NCI-H2227 (cell line): Measurements from ENCODE around the gene NPIPB9.
"Not testable (repeated sequence)": the region's sequence is repeated elsewhere in the genome, so short reads cannot be mapped to it uniquely, and the experiment has no call there.

ENCODE experiments used
- DNase-seq: peaks from one replicate; lab custom pipeline; 2025; ENCODE audit not compliant: unreplicated experiment; lab: John Stamatoyannopoulos, UW

The NPIPB9 gene

DNA sequence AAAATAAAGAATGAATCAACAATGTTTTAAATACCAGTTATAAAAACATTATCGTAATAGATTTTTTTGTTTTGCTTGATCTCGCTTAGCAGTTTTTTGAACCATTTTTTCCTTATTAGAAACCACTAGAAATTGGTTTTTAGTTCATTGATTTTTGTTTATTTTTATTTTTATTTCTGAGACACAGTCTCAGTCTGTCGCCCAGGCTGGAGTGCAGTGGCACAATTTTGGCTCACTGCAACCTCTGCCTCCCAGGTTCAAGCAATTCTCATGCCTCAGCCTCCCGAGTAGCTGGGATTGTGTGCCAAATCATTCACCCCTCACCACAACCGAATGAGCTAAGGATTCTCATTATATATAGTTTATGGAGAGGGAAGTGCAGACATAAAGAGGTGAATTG lies at the start of gene NPIPB9:
Gene NPIPB9 (plus strand): TSS at position 301 of the 400 bp plus-strand sequence.
- not testable (repeated sequence) for DNase-seq

DNA sequence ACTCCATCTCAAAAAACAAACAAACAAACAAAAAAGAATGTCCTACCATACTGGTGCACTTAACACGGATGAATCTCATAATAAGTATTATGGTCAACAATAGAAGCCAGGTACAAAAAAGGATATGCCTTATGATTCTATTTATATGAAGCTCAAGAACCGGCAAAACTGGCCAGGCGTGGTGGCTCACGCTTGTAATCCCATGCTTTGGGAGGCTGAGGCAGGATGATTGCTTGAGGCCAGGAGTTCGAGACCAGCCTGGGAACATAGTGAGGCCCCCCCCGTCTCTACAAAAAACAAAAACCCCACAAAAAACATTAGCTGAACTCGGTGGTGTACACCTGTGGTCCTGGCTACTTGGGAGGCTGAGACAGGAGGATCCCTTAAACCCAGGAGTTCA lies 47.3 kb upstream of the NPIPB9 start:
- DNase-seq = not testable (repeated sequence)

DNA sequence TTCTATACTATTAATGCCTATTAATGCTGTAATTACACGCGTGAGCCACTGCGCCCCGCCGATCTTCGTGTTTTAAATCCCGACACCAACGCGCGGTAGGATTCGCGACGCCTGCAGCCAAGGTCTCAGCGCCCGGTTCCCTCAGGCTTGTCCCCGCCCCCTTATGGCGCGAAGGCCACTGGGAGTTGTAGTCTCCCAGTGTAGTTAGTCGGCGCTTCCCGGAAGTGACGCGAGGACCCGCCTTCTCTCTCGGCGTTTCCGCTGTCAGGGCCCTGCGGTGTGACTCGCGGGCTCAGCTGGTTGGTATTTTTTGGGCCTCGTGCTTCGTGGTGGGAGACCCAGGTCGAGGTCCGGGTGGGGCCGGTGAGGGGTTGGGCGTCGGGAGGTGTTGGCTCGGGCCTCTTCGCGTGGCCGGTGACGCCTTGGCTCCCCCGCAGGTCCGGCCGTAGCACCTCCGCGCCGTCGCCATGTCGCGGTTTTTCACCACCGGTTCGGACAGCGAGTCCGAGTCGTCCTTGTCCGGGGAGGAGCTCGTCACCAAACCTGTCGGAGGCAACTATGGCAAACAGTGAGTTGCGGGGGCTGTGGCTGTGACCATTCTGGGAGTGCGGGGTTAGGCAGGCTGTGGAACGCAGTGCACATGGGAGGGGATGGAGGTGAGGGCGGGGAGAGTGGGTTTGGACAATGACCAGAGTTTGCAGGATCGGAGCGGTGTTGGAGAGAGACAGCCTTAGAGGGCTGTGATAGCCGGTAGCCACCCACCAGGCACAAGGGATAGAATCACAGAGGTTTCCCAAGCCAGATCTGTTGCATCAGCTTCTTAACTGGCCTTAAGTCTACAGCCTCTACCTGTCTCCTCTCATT lies 40.1 kb upstream of the NPIPB9 start, which contains the start of gene EIF3C:
Gene EIF3C (plus strand): TSS at position 245 of the 864 bp plus-strand sequence. CDS start 223 bp downstream, at position 468.
- not testable (repeated sequence) for DNase-seq

DNA sequence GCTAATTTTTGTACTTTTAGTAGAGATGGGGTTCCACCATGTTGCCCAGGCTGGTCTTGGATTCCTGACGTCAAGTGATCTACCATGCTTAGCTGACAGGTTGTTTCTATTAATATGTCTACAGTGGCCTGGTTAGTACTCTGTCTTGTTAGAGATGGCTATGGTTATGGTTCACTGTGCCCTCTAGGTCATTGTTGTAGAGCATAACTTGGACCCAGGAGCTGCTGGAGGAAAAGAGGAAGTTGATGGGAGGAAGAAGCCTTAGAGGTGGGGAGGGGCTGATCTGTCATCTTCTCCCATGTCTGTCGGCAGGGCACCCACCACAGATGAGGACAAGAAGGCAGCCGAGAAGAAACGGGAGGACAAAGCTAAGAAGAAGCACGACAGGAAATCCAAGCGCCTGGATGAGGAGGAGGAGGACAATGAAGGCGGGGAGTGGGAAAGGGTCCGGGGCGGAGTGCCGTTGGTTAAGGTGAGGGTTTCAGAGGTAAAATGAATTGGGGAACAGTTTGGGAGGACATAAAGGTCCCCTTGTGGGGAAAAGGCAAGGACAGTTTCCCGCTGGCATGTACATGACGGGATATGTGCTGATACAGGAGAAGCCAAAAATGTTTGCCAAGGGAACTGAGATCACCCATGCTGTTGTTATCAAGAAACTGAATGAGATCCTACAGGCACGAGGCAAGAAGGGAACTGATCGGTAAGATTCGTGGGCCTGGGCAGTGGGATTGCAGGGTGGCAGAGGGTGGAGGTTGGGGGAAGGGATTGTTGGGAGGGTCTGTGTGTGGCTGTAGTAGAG lies 28.5 kb upstream of the NPIPB9 start:
- DNase-seq = not testable (repeated sequence)

DNA sequence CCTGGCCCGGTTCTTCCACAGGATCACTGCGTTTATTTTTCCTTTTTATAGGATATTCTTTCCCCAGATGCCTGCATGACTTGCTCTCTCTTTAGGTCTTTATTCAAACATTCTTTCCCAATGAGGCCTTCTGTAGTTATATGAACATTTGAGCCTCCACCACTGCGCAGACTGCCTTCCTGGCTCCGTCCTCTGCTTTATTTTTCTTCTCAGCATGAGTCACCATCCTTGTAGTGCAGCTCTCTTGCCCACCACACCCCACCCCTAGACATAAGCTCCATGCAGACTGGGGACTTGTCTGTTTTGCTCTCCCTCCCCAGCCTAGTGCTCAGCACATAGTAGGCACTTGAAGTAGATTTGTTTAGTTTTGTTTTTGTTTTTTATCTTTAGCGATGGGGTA lies 20.3 kb upstream of the NPIPB9 start:
- not testable (repeated sequence) for DNase-seq

DNA sequence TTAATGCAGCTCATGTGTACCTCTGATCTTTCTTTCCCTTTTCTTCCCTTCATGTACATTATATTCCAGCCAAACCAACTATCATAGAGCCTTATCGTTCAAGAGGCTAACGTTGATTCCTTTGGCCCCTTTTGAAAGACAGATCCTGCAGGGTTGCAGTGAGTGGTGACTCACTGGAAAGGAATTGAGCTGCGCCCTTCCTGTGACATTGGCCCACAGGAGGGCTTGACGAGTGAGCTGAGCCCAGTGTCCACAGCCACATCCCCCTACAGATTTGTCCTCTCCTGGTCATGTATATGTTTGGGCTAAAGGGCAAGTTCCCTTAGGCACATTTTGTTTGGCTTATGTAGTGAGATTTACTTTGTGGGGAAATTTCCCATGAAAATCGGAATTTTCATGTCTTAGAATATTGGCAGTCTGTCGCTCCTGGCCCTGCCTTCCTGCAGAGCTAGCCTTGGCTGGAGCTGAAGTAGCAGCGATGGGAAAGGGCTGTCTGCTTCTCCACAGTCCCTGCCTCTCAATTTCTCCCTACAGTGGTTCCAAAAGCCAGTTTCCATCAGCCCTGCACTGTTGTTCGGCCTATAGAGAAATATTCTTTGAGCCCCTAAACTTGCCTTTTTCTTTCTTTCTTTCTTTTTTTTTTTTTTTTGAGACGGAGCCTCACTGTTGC lies 19.0 kb upstream of the NPIPB9 start:
- DNase-seq = not testable (repeated sequence)

DNA sequence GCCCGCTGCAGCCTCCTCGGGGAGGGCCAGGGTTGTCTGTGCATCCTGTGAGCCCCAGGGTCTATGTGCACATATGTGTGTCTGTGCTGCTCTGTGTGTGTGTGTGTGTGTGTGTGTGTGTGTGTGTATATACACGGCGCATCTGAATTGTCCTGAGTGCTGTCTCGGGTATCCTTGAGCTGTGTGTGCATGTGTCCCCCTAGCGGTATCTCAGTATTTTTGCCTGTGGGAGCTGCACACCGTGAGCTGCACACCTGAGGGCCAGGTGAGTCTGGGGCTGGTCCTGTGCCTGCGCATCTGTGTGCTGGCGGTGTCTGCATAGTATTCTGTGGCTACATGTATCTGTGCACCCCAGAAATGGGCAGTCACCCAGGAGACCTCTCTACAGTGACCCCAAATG lies 11.8 kb upstream of the NPIPB9 start:
- DNase-seq = not testable (repeated sequence)

DNA sequence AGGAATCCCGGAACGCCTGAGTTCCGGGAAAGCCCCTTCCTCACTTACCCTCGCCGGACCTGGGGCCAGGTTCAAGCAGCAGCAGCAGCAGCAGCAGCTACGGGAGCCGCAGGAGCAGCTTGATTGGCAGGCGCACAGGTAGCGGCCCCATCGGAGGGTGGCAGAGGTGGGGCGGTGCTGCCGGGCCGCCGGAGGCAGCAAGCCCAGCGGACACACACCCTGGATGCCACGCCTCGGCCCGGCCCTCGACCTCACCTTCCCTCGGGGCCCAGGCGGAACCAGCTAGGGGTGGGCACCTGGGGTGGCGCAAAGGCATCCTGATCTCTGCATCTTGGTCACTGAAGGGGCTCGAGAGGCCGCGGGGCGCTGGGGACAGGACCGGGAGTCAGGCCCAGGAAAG lies 11.0 kb upstream of the NPIPB9 start:
- not testable (repeated sequence) for DNase-seq

DNA sequence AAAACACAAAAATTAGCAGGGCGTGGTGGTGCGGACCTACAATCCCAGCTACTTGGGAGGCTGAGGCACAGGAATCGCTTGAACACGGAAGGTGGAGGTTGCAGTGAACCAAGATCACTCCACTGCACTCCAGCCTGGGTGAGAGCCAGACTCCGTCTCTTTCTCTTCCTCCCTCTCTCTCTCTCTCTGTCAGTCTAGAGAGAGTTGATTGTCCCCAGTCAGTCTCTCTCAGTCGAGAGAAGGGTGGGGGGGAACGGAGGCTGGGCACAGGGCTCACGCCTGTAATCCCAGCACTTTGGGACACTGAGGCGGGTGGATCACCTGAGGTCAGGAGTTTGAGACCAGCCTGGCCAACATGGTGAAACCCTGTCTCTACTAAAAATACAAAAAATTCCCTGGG lies 10.3 kb upstream of the NPIPB9 start:
- not testable (repeated sequence) for DNase-seq

DNA sequence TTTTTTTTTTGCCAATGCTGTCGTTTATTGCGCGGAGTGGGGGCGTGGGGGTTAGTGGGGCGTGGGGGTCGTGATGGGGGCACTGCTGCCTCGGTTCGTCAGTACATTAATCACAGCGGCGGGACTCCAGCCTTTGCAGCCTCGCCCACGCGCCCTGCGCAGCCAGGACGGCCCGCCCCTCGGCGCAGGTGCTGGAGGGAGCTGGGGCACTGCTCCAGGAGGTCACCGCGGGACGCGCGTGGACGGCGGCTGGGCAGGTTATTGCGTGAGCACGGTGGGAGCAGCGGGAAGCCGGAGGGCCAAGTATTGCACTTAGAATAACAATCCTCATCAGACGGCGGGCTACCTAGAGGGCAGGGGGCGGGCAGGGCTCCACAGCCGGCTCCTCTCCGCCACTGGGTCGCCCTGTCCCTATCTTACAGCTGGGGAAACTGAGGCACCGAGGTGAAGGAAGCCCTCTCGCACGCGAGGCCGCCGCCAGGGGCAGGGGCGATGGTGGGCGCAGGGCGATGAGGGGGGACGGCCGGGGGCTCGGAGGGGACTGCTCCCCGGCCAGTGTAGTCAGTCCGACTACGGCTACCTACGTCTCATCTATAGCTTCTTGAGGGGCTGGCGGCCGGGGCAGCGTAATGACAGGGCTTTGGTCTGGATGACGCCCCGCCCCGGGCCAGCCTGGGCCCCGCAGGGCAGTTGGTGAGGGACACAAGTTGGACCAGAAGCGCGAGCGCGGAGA lies 4.8 kb upstream of the NPIPB9 start:
- not testable (repeated sequence) for DNase-seq

DNA sequence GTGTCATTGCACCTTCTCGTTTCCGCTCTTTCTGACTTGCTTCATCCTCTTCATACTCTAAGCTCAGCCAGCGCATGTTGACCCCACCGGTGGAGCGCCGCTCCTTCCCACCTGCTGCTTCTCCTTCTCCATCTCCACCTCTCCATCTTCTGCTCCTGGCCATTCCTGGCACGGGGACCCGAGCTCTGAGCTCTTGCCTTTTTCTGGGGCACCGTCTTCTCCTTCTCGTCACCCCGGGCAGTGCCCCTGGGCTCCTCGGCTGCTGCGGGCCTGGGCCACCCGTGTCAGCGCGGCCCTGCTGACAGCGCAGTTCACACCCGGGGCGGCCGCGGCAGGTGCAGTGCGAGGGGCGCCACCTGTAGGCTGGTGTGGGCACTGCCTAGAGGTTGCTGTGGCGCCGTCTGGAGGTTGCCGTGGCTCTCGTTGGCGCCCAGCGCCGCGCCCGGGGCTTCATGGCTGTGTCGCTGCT lies 1.6 kb upstream of the NPIPB9 start:
- not testable (repeated sequence) for DNase-seq

DNA sequence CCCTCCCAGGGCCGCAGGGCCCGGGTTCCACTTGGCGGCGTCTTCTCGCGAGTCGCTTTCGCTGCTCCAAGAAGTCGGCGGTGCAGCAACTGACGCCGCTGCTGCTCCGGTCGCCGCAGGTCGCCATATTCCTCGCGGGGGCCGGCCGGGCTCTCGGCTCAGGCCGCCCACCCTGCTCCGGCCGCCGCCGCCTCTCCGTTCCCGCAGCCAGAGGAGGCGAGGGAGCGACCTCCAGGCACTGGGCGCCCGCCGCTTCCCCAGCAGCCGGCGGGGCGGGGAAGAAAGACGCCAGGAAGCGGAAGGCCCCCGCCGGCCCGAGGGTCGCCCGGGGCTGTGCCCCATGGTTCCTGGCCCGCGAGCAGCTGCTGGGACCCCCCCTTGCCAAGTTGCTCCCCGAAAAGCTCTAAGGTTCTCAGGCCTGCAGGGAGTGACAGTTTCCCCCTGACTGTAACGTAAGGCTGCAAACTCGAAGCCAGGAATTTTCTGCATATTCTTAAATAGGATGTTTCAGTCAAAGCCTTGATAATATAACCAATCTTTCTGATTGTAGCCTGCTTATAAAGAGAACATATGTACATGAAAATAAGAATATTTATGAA lies 1.0 kb upstream of the NPIPB9 start:
- not testable (repeated sequence) for DNase-seq

DNA sequence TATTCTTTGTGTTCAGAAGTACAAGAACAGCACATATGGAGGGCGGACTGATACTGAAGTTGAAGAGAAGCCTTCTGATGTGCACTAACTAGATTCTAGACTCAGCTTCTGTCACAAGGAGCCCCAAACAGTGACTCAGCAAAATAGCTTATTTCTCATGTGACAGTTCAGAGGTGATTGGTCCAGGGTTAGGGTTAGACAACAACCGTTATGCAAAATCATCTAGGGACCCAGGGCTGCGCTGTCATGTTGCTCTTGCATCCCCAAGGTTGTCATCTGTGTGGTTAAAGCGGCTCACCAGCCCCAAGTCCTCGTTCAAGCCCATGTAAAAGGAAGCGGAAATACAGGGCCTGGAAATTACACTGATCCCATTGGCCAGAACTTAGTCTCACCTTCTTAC lies 30.1 kb downstream of the NPIPB9 start:
- not testable (repeated sequence) for DNase-seq

DNA sequence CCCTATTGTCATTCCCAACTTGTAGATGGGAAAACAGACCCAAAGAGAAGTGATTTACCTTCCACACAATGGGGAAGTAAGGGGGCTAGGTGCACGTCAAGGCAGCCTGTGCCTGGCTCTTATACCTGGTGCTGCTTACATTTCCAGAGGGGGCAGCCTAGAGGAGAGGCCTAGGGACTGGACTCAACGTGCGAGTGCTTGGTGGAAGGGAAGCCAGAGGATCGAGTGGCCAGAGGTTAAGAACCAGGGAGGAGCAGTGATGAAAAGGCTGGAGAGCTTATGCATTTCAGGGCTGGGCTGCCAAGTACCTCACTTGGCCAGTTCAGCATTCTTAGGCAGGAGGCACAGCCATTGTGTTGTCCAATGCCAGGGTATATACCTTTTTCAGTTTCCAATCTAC lies 30.8 kb downstream of the NPIPB9 start:
- DNase-seq = not testable (repeated sequence)

DNA sequence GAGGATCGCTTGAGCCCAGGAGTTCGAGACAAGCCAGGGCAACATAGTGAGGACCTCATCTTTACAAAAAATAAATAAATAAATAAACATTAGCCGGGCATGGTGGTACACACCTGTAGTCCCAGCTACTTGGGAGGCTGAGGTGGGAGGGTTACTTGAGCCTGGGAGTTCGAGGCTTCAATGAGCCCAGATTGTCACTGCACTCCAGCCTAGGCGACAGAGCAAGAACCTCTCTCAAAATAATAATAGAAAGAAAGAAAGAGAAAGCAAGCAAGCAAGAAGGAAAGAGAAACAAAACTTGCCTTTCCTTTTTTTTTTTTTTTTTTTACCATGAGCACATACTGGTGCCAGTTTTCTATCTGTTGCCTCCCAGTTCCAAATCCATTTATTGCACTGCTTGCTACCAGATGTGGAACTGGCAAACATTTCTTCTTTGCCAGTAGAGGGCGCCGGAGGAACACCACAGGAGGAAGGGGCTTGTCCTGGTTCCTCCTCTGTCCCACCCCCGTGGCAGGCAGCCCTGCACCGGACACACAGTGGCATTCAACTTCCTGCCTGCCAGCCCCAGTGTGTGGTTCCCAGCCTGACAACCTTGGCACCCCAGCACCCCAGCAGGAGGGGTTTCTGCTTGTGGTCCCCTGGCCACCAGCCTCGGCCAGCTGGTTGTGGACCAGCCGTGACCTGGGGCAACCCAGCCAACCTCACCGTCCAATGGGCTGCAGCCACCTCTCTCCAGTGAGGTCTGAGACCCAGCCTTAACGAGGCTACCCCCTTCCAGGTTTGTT lies 50.8 kb downstream of the NPIPB9 start:
- peak; percentile 46 for DNase-seq

DNA sequence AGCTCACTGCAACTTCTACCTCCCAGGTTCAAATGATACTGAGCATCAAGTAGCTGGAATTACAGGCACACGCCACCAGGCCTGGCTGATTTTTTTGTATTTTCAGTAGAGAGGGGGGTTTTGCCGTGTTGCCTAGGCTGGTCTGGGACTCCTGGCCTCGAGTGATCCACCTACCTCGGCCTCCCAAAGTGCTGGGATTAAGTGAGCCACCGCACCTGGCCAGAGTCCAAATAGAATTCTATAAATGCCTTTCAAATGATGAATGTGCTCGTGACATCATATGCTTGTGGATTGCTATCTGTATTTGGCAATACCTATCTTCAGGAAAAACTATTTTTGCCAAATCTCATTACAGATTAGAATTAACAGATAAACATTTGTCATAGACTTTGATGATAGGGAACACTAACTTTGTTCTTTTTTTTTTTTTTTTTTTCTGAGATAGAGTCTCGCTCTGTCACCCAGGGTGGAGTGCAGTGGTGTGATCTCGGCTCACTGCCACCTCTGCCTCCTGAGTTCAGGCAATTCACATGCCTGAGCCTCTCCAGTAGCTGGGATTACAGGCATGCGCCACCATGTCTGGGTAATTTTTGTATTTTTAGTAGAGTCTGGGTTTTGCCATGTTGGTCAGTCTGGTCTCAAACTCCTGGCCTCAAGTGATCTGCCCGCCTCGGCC lies 56.0 kb downstream of the NPIPB9 start:
- not testable (repeated sequence) for DNase-seq

DNA sequence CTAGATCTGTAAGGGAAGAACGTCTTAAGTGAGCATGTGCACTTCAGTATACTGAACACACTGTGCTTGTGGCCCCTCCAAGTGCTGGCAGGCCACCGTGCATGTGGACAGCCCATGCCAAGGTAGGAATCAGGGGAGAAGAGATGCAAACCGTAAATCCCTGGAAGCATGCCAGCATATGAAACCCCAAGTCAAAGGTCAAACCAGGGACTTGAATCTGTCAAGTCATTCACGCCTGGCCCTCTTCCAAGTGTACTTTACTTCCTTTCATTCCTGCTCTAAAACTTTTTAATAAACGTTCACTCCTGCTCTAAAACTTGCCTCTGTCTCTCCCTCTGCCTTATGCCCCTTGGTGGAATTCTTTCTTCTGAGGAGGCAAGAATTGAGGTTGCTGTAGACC lies 68.4 kb downstream of the NPIPB9 start:
- DNase-seq = no peak

DNA sequence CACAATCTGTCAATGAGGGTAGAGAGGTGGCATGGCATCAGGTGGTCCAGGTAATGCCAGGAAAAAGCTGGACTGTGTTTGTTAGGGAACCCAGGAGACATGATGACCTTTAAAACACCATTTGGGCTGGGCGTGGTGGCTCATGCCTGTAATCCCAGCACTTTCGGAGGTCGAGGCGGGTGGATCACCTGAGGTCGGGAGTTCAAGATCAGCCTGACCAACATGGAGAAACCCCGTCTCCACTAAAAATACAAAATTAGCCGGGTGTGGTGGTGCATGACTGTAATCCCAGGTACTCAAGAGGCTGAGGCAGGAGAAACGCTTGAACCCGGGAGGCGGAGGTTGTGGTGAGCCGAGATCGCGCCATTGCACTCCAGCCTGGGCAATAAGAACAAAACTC lies 69.0 kb downstream of the NPIPB9 start:
- DNase-seq = not testable (repeated sequence)
